LNCAP (cell line): ENCODE data around the gene CPPED1.
A peak's percentile ranks its signal among the peaks of the same experiment; 100 is the strongest.

Experiments
- CTCF ChIP-seq: fragments of 450-650 bp; IDR thresholded peaks from 2 replicates; pipeline ENCODE4 v1.5.1; 2017; ENCODE audit warnings: mild to moderate bottlenecking

Gene CPPED1

GRCh38 chr16:12829096-12829888 lies 25.6 kb upstream of the CPPED1 start:
- no peak for TF ChIP-seq CTCF

GRCh38 chr16:12828206-12828605 lies 24.5 kb upstream of the CPPED1 start:
- no peak for TF ChIP-seq CTCF

- no peak for TF ChIP-seq CTCF
These were observed 22.9 kb upstream of the CPPED1 start for GRCh38 chr16:12826559-12826958.

- TF ChIP-seq CTCF = peak; percentile 93
These were observed 15.7 kb upstream of the CPPED1 start for GRCh38 chr16:12819126-12820117.

DNA sequence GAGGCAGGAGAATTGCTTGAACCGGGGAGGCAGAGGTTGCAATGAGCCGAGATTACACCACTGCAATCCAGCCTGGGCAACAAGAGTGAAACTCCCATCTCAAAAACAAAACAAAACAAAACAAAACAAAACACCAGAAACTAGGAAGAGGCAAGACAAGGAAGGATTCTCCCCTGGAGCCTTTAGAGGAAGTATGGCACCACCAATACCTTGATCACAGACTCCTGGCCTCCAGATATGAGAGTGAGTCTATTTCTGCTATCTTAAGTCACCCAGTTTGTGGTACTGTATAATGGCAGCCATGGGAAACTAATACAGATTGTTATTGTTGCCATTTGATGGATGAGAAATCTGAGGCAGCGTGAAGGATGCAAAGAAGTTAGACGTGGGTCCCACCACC lies 14.6 kb upstream of the CPPED1 start:
- no peak for TF ChIP-seq CTCF

- TF ChIP-seq CTCF = no peak
These were observed 11.7 kb upstream of the CPPED1 start for GRCh38 chr16:12815361-12815760.

- TF ChIP-seq CTCF = no peak
These were observed 8.0 kb upstream of the CPPED1 start for GRCh38 chr16:12811441-12812383.
